ENCODE measurements around the gene TEX101. TPM values are rescaled to one million over a fixed set of nuclear protein-coding genes. Genes with fewer than 3 reads are reported as not detected.

TEX101 gene
- total RNA-seq, 1 experiment from 2014 or later, result not detected

DNA sequence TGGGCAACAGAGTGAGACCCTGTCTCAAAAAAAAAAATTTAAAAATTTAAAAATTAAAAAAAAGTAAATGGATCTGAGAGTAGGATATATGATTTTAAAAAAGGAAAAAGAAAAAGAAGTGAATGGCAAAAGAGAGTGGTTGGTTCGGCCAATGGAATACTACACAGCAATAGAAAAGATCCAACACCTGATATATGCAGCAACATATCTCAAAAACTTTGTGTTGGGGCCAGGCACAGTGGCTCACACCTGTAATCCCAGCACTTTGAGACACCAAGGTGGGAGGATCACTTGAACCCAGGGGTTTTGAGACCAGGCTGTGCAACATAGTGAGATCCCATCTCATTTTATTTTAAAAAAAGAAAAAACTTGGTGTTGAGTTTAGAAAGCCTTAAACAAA lies 52.1 kb downstream of the TEX101 start:
- H3K4me1 ChIP-seq (ENCODE audit: insufficient read depth, low read length), result peaks cover 67% of the 10 kb centered on the region
- 0 out of 2 replicates have a peak overlapping the region, but pooled peaks have one; percentile 66 for H3K4me2 ChIP-seq (ENCODE audit: low read length)
- no peak overlapping the region for H2AFZ ChIP-seq (ENCODE audit: low read length)
- ChIA-PET CTCF (no interaction called here), POLR2A (ENCODE audit: unreplicated experiment) (no interaction called here)
- no peaks in the 10 kb centered on the region for H3K9me3 ChIP-seq (ENCODE audit: low read length)
- BruUV-seq (replicated peaks), result no TSS peak
- H3K27ac ChIP-seq (ENCODE audit: low read length), result peak overlapping the region; percentile 97
- H3K36me3 ChIP-seq (ENCODE audit: low read depth, low read length), result no peaks in the 10 kb centered on the region
- H3K9me2 ChIP-seq (replicated peaks; ENCODE audit: low read length), result no peaks in the 10 kb centered on the region
- DNase-seq, result no peak
- no peak for TF ChIP-seq EZH2phosphoT487 (IDR thresholded peaks at IDR 0.05; ENCODE audit: borderline replicate concordance, low read length)
- TF ChIP-seq, protein P1, sequence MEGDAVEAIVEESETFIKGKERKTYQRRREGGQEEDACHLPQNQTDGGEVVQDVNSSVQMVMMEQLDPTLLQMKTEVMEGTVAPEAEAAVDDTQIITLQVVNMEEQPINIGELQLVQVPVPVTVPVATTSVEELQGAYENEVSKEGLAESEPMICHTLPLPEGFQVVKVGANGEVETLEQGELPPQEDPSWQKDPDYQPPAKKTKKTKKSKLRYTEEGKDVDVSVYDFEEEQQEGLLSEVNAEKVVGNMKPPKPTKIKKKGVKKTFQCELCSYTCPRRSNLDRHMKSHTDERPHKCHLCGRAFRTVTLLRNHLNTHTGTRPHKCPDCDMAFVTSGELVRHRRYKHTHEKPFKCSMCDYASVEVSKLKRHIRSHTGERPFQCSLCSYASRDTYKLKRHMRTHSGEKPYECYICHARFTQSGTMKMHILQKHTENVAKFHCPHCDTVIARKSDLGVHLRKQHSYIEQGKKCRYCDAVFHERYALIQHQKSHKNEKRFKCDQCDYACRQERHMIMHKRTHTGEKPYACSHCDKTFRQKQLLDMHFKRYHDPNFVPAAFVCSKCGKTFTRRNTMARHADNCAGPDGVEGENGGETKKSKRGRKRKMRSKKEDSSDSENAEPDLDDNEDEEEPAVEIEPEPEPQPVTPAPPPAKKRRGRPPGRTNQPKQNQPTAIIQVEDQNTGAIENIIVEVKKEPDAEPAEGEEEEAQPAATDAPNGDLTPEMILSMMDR (conservative IDR thresholded peaks at IDR 0.05; ENCODE audit: low read depth, low read length), result no peak
- no peak for TF ChIP-seq EZH2 (IDR thresholded peaks at IDR 0.05; ENCODE audit: low read length, unreplicated experiment)
- ATAC-seq, result no peak
- no peaks in the 10 kb centered on the region for H3K27me3 ChIP-seq (ENCODE audit: low read length)
- H3F3A ChIP-seq (ENCODE audit: low read length, unreplicated experiment), result no peaks in the 10 kb centered on the region
- intact Hi-C loops (cut with micrococcal nuclease), result no loop called here
- no peaks in the 10 kb centered on the region for H4K20me1 ChIP-seq (ENCODE audit: low read length)
- no peak overlapping the region for H3K4me3 ChIP-seq (ENCODE audit: low read length)
- H3K9ac ChIP-seq (ENCODE audit: low read length), result peak overlapping the region; percentile 77
- H3K79me2 ChIP-seq (ENCODE audit: low read length), result 0 out of 2 replicates have a peak, but pooled peaks cover 9% of the 10 kb centered on the region

DNA sequence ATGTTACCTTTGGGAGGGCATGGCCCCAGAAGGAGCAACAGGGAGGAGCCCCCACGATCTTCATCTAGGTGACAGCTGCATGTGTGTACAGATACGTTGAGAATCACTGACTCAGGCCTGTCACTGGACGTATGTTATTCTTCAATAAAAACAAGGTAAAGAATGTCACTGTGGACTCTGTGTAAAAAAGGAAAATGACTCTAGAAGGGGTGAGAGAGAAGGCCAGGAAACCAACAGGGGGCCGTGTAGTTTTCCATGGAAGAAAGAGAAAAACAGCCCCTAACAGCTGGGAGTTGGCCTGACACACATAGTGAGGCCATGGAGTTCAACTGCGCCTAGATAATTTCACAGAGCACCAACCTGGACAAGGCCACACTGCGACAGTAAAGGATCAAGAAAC lies 52.6 kb downstream of the TEX101 start:
- H3K9ac ChIP-seq (ENCODE audit: low read length), result peak overlapping the region; percentile 77
- intact Hi-C loops (cut with micrococcal nuclease), result no loop called here
- CTCF ChIA-PET, result no interaction called here
- peak overlapping the region; percentile 97 for H3K27ac ChIP-seq (ENCODE audit: low read length)
- H3K4me3 ChIP-seq (ENCODE audit: low read length), result no peak overlapping the region; the same call in 1 of the 2 replicates
- 0 out of 2 replicates have a peak, but pooled peaks cover 9% of the 10 kb centered on the region for H3K79me2 ChIP-seq (ENCODE audit: low read length)
- peak overlapping the region; percentile 26; the same call in 1 of the 2 replicates for H2AFZ ChIP-seq (ENCODE audit: low read length)
- H3K27me3 ChIP-seq (ENCODE audit: low read length), result no peaks in the 10 kb centered on the region
- POLR2A ChIA-PET (ENCODE audit: unreplicated experiment), result no interaction called here
- TF ChIP-seq, protein P1 (conservative IDR thresholded peaks at IDR 0.05; ENCODE audit: low read depth, low read length), result no peak
- H3K9me2 ChIP-seq (replicated peaks; ENCODE audit: low read length), result no peaks in the 10 kb centered on the region
- DNase-seq (peak; percentile 23), ATAC-seq (no peak)
- no TSS peak for BruUV-seq (replicated peaks)
- no peaks in the 10 kb centered on the region for H3K9me3 ChIP-seq (ENCODE audit: low read length)
- no peaks in the 10 kb centered on the region for H3K36me3 ChIP-seq (ENCODE audit: low read depth, low read length)
- peaks cover 67% of the 10 kb centered on the region for H3K4me1 ChIP-seq (ENCODE audit: insufficient read depth, low read length)
- no peaks in the 10 kb centered on the region for H4K20me1 ChIP-seq (ENCODE audit: low read length)
- peak overlapping the region; percentile 66 for H3K4me2 ChIP-seq (ENCODE audit: low read length)
- H3F3A ChIP-seq (ENCODE audit: low read length, unreplicated experiment), result no peaks in the 10 kb centered on the region

DNA sequence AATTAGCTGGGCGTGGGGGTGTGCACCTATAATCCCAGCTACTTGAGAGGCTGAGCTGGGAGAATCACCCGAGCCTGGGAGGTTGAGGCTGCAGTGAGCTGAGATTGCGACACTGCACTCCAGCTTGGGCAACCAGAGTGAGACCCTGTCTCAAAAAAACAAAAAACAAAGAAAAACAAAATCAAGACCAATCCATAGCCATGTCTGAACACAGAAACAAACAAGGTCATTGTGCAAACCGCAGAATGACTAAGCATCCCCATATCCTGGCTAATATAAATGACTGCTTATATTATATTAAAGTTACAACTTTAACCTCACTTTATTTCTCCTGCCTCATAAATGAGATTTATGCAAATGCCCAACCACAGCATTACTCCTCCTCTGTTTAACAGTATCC lies 53.0 kb downstream of the TEX101 start:
- H3K36me3 ChIP-seq (ENCODE audit: low read depth, low read length), result no peaks in the 10 kb centered on the region
- peak overlapping the region; percentile 42; the same call in 1 of the 2 replicates for H3K4me3 ChIP-seq (ENCODE audit: low read length)
- H3F3A ChIP-seq (ENCODE audit: low read length, unreplicated experiment), result no peaks in the 10 kb centered on the region
- no peaks in the 10 kb centered on the region for H3K9me3 ChIP-seq (ENCODE audit: low read length)
- peak overlapping the region; percentile 26; the same call in 1 of the 2 replicates for H2AFZ ChIP-seq (ENCODE audit: low read length)
- peak; percentile 71 for DNase-seq
- peak overlapping the region; percentile 97 for H3K27ac ChIP-seq (ENCODE audit: low read length)
- BruUV-seq (replicated peaks), result no TSS peak
- TF ChIP-seq EZH2 (IDR thresholded peaks at IDR 0.05; ENCODE audit: low read length, unreplicated experiment) (no peak), EZH2phosphoT487 (IDR thresholded peaks at IDR 0.05; ENCODE audit: borderline replicate concordance, low read length) (no peak)
- TF ChIP-seq, protein P1 (conservative IDR thresholded peaks at IDR 0.05; ENCODE audit: low read depth, low read length), result no peak
- H4K20me1 ChIP-seq (ENCODE audit: low read length), result no peaks in the 10 kb centered on the region
- peaks cover 67% of the 10 kb centered on the region for H3K4me1 ChIP-seq (ENCODE audit: insufficient read depth, low read length)
- ChIA-PET CTCF (interaction anchor here (0.6 kb wide), 1 partner anchor 88 kb away, joined by 3 read pairs; no protein-coding TSS in a partner anchor), POLR2A (ENCODE audit: unreplicated experiment) (no interaction called here)
- no peaks in the 10 kb centered on the region for H3K27me3 ChIP-seq (ENCODE audit: low read length)
- peak overlapping the region; percentile 77 for H3K9ac ChIP-seq (ENCODE audit: low read length)
- intact Hi-C loops (cut with micrococcal nuclease), result no loop called here
- H3K79me2 ChIP-seq (ENCODE audit: low read length), result 0 out of 2 replicates have a peak, but pooled peaks cover 9% of the 10 kb centered on the region
- ATAC-seq, result peak; percentile 2
- no peaks in the 10 kb centered on the region for H3K9me2 ChIP-seq (replicated peaks; ENCODE audit: low read length)
- H3K4me2 ChIP-seq (ENCODE audit: low read length), result peak overlapping the region; percentile 66

Measured in PC-3 (cell line).